ENCODE measurements around the gene SLC8A1.

The SLC8A1 gene

GRCh38 chr2:40282428-40282827 is 169.5 kb downstream of the SLC8A1 start:
- Histone ChIP-seq H4K20me1 (ENCODE audit: insufficient read depth, low read length) (no peaks in the 10 kb centered on the region), H3K79me2 (ENCODE audit: insufficient read depth, low read length) (no peaks in the 10 kb centered on the region), H2AFZ (ENCODE audit: low read depth, low read length) (no peak overlapping the region), H3K27me3 (ENCODE audit: insufficient read depth, low read length, poor library complexity) (no peaks in the 10 kb centered on the region), H3K9ac (ENCODE audit: low read depth, low read length) (no peak overlapping the region), H3K4me1 (ENCODE audit: insufficient read depth, low read length) (no peaks in the 10 kb centered on the region), H3K9me3 (ENCODE audit: insufficient read depth, low read length, severe bottlenecking) (no peaks in the 10 kb centered on the region), H3K4me2 (ENCODE audit: insufficient read depth, low read length) (no peak overlapping the region), H3K36me3 (ENCODE audit: insufficient read depth, low read length) (no peaks in the 10 kb centered on the region), H3K27ac (ENCODE audit: low read length) (no peak overlapping the region), H3K4me3 (ENCODE audit: low read depth in 1 of 2, low read length in 2 of 2) (no peak overlapping the region)
- TF ChIP-seq CTCF (IDR thresholded peaks at IDR 0.05; ENCODE audit: borderline replicate concordance, extremely low read depth, low read length, poor library complexity, severe bottlenecking) (no peak), EZH2 (IDR thresholded peaks at IDR 0.05; ENCODE audit: borderline replicate concordance, low read depth, low read length, severe bottlenecking) (no peak)
- ATAC-seq (ENCODE audit: insufficient read depth, low read depth) (no peak), DNase-seq (no peak)

- Histone ChIP-seq H2AFZ (ENCODE audit: low read depth, low read length) (no peak overlapping the region), H3K9me3 (ENCODE audit: insufficient read depth, low read length, severe bottlenecking) (no peaks in the 10 kb centered on the region), H3K4me2 (ENCODE audit: insufficient read depth, low read length) (no peak overlapping the region), H3K27ac (ENCODE audit: low read length) (no peak overlapping the region), H4K20me1 (ENCODE audit: insufficient read depth, low read length) (no peaks in the 10 kb centered on the region), H3K27me3 (ENCODE audit: insufficient read depth, low read length, poor library complexity) (no peaks in the 10 kb centered on the region), H3K36me3 (ENCODE audit: insufficient read depth, low read length) (no peaks in the 10 kb centered on the region), H3K9ac (ENCODE audit: low read depth, low read length) (no peak overlapping the region), H3K79me2 (ENCODE audit: insufficient read depth, low read length) (no peaks in the 10 kb centered on the region), H3K4me1 (ENCODE audit: insufficient read depth, low read length) (no peaks in the 10 kb centered on the region), H3K4me3 (ENCODE audit: low read depth in 1 of 2, low read length in 2 of 2) (no peak overlapping the region)
- ATAC-seq (ENCODE audit: insufficient read depth, low read depth) (no peak), DNase-seq (no peak)
- TF ChIP-seq EZH2 (IDR thresholded peaks at IDR 0.05; ENCODE audit: borderline replicate concordance, low read depth, low read length, severe bottlenecking) (no peak), CTCF (IDR thresholded peaks at IDR 0.05; ENCODE audit: borderline replicate concordance, extremely low read depth, low read length, poor library complexity, severe bottlenecking) (no peak)
These were observed 170.6 kb downstream of the SLC8A1 start for GRCh38 chr2:40281021-40281940.

DNA sequence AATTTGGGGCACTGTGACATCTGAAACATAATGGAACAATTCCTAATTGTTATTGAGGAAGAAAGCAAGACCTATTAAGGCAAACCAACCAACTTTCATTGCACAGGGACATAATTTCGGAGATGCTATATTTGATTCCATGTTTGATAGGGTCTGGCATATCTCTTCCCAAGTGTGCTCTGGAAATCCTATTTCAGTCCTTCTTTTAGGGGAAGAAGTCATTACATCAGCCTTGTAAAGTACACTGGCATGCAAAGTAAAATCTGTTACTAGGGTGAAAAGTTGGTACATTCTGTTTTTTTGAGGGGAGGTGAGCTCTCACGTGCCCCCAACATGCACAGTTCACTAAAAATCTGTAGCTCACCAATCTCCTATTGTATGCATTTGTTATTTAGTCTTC is 172.4 kb downstream of the SLC8A1 start:
- Histone ChIP-seq H3K4me3 (ENCODE audit: low read depth in 1 of 2, low read length in 2 of 2) (no peak overlapping the region), H3K27ac (ENCODE audit: low read length) (no peak overlapping the region), H3K79me2 (ENCODE audit: insufficient read depth, low read length) (no peaks in the 10 kb centered on the region), H2AFZ (ENCODE audit: low read depth, low read length) (no peak overlapping the region), H3K36me3 (ENCODE audit: insufficient read depth, low read length) (no peaks in the 10 kb centered on the region), H3K27me3 (ENCODE audit: insufficient read depth, low read length, poor library complexity) (no peaks in the 10 kb centered on the region), H4K20me1 (ENCODE audit: insufficient read depth, low read length) (no peaks in the 10 kb centered on the region), H3K4me1 (ENCODE audit: insufficient read depth, low read length) (no peaks in the 10 kb centered on the region), H3K9me3 (ENCODE audit: insufficient read depth, low read length, severe bottlenecking) (no peaks in the 10 kb centered on the region), H3K4me2 (ENCODE audit: insufficient read depth, low read length) (no peak overlapping the region), H3K9ac (ENCODE audit: low read depth, low read length) (no peak overlapping the region)
- DNase-seq (no peak), ATAC-seq (ENCODE audit: insufficient read depth, low read depth) (no peak)
- no peak for TF ChIP-seq EZH2 (IDR thresholded peaks at IDR 0.05; ENCODE audit: borderline replicate concordance, low read depth, low read length, severe bottlenecking)
- no peak for TF ChIP-seq CTCF (IDR thresholded peaks at IDR 0.05; ENCODE audit: borderline replicate concordance, extremely low read depth, low read length, poor library complexity, severe bottlenecking)
